Glutamatergic neuron (in vitro differentiated cells): ENCODE measurements around the gene GGPS1. TPM values are rescaled to one million over a fixed set of nuclear protein-coding genes. Genes with fewer than 3 reads are reported as not detected.

Experiments used
- DNase-seq: peaks from one replicate; pipeline ENCODE4 v3.0.0; 2022
- H3K27ac Mint-ChIP-seq: one replicate; pipeline ENCODE4 v1.8.0; 2020; ENCODE audit warnings: mild to moderate bottlenecking, mixed read lengths, inconsistent platforms; ENCODE audit not compliant: unreplicated experiment
- H3K27me3 Mint-ChIP-seq: one replicate; pipeline ENCODE4 v1.8.0; 2020; ENCODE audit warnings: mild to moderate bottlenecking, moderate library complexity, mixed read lengths, inconsistent platforms; ENCODE audit not compliant: unreplicated experiment
- H3K36me3 Mint-ChIP-seq: one replicate; pipeline ENCODE4 v1.8.0; 2020; ENCODE audit warnings: mild to moderate bottlenecking, mixed read lengths, inconsistent platforms; ENCODE audit not compliant: unreplicated experiment
- H3K4me1 Mint-ChIP-seq: one replicate; pipeline ENCODE4 v1.8.0; 2020; ENCODE audit warnings: mild to moderate bottlenecking, low read depth, mixed read lengths, inconsistent platforms; ENCODE audit not compliant: unreplicated experiment
- H3K4me3 Mint-ChIP-seq: one replicate; pipeline ENCODE4 v1.8.0; 2020; ENCODE audit warnings: mild to moderate bottlenecking, mixed read lengths, inconsistent platforms; ENCODE audit not compliant: unreplicated experiment
- H3K9me3 Mint-ChIP-seq: one replicate; pipeline ENCODE4 v1.8.0; 2020; ENCODE audit warnings: mild to moderate bottlenecking, moderate library complexity, mixed read lengths, inconsistent platforms; ENCODE audit not compliant: unreplicated experiment
- CTCF ChIP-seq: fragments of 200-600 bp; sonication (generic); IDR thresholded peaks from one replicate; pipeline ENCODE4 v1.5.0; 2021; ENCODE audit not compliant: partially characterized antibody, unreplicated experiment
- total RNA-seq: library from RNA; stranded (reverse); fragmentation: NEBNext Ultra II Directional; extraction: Animal tissue kit (Norgen Biotek cat#: 25700); gene quantifications from one replicate; pipeline ENCODE4 v1.2.1, GENCODE V29; 2021; ENCODE audit not compliant: unreplicated experiment

Gene GGPS1
- total RNA-seq, 1 donor from 2014 or later = 53.0 TPM

DNA sequence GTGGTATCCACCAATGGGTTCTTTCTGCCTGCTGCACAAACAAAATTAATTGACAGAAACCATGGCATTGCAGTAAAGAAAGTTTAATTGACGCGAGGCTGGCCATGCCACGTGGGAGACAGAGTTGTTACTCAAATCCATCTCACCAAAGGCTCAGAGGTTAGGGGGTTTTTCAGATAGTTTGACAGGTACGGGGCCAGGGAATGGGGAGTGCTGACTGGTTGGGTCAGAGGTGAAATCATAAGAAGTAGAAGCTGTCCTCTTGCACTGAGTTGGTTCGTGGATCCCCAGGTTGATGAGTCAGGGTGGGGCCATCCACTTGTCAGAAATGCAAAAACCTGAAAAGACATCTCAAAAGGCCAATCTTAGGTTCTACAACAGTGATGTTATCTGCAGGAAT lies 37.9 kb downstream of the GGPS1 start:
- H3K27ac Mint-ChIP-seq = no peak overlapping the region
- H3K27me3 Mint-ChIP-seq = peaks cover 7% of the 10 kb centered on the region
- peaks cover 6% of the 10 kb centered on the region for H3K4me1 Mint-ChIP-seq
- peaks cover 3% of the 10 kb centered on the region for H3K9me3 Mint-ChIP-seq
- no peak for DNase-seq
- no peaks in the 10 kb centered on the region for H3K36me3 Mint-ChIP-seq
- no peak for TF ChIP-seq CTCF
- peak overlapping the region; percentile 69 for H3K4me3 Mint-ChIP-seq

DNA sequence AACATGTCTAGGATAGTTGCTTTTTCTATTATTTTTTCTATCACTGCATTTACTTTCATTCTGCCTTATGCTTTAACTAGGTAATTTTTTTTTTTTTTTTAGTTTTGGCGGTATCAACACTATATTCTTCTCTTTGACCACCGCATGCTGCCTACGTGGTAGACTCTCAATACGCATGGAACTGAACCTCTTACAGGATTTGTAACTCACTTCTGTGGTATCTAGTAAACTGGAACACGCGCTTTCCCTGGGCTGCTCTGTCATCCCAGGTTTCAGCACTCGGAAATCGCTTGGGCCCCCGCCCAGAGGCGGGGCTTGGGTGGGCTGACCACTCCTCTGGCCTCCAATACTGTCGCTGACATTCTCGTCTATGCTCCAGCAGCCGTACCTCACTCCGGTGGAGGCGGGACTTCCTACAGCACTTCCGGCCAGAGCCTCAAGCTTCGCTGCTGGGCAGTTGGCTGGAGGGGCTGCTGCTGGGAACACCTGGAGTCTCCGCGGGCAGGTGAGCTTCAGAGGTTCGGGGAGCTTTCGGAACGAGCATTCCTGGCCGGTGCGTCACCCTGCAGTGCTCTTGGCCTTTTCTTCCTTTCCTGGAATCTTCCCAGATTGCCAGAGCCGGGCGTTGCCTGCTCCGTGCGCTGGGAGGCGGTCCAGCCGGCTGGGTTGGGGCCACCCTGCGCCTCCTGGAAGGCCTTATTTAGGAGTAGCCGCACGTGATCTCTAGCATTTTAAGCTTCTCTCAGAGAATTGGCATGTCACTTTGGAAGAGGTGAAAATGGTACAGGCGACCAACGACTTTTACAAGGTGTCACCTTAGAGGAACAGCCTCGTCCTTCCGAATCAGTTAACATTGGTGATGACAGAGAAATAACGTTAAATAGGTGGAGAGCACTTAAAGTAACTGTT lies 38.9 kb downstream of the GGPS1 start, which contains the start of gene TBCE:
TBCE (plus strand) TSS at position 428 of the 909 bp plus-strand sequence. CDS start 12,623 bp downstream, outside the sequence.
- DNase-seq = peak; percentile 95
- H3K36me3 Mint-ChIP-seq = no peaks in the 10 kb centered on the region
- peak within 1 kb of the TSS; percentile 93 for H3K4me3 Mint-ChIP-seq
- no peak for TF ChIP-seq CTCF
- no peaks in the 10 kb centered on the region for H3K9me3 Mint-ChIP-seq
- peak within 1 kb of the TSS; percentile 85 for H3K27ac Mint-ChIP-seq
- peaks cover 7% of the 10 kb centered on the region for H3K27me3 Mint-ChIP-seq
- H3K4me1 Mint-ChIP-seq = peaks cover 6% of the 10 kb centered on the region

- DNase-seq = no peak
- peaks cover 6% of the 10 kb centered on the region for H3K4me1 Mint-ChIP-seq
- no peak for TF ChIP-seq CTCF
- peak overlapping the region; percentile 93 for H3K4me3 Mint-ChIP-seq
- peaks cover 7% of the 10 kb centered on the region for H3K27me3 Mint-ChIP-seq
- peak overlapping the region; percentile 8 for H3K27ac Mint-ChIP-seq
- no peaks in the 10 kb centered on the region for H3K9me3 Mint-ChIP-seq
- H3K36me3 Mint-ChIP-seq = no peaks in the 10 kb centered on the region
Observed at GRCh38 chr1:235368428-235368827, 40.1 kb downstream of the GGPS1 start.

- DNase-seq = no peak
- Mint-ChIP-seq H3K27me3 (peaks cover 7% of the 10 kb centered on the region), H3K36me3 (no peaks in the 10 kb centered on the region), H3K9me3 (peaks cover 1% of the 10 kb centered on the region), H3K27ac (no peak overlapping the region), H3K4me3 (no peak overlapping the region), H3K4me1 (peaks cover 6% of the 10 kb centered on the region)
- TF ChIP-seq CTCF = no peak
Observed at GRCh38 chr1:235369802-235370201, 41.4 kb downstream of the GGPS1 start.
